MM.1S (cell line): ENCODE measurements around the gene MRPL19.

Experiments used
- DNase-seq: peaks from one replicate; pipeline ENCODE4 v3.0.0-alpha.2; 2015
- H2AFZ ChIP-seq: fragments of 300-600 bp; sonication (generic); 2 replicates; pipeline ENCODE4 v1.6.0; 2016; ENCODE audit warnings: antibody characterized with exemption, low read length
- H3F3A ChIP-seq: fragments of 300-600 bp; sonication (generic); 2 replicates; pipeline ENCODE4 v1.6.1; 2016; ENCODE audit warnings: mild to moderate bottlenecking, antibody characterized with exemption, low read length, moderate library complexity, mixed read lengths; ENCODE audit not compliant: insufficient read depth
- H3K27ac ChIP-seq: fragments of 300-600 bp; sonication (generic); 2 replicates; pipeline ENCODE4 v1.5.1; 2016; ENCODE audit warnings: mild to moderate bottlenecking, low read length
- H3K27me3 ChIP-seq: fragments of 300-600 bp; sonication (generic); replicated peaks from 2 replicates; pipeline ENCODE4 v1.6.0; 2016; ENCODE audit warnings: low read length; ENCODE audit not compliant: insufficient read depth
- H3K36me3 ChIP-seq: fragments of 300-600 bp; sonication (generic); replicated peaks from 2 replicates; pipeline ENCODE4 v1.6.1; 2016; ENCODE audit warnings: mild to moderate bottlenecking, low read length, mixed read lengths; ENCODE audit not compliant: insufficient read depth
- H3K4me1 ChIP-seq: fragments of 300-600 bp; sonication (generic); 2 replicates; pipeline ENCODE4 v1.6.1; 2016; ENCODE audit warnings: low read length, mixed read lengths
- H3K4me2 ChIP-seq: fragments of 300-600 bp; sonication (generic); 2 replicates; pipeline ENCODE4 v1.6.0; 2016; ENCODE audit warnings: low read depth, low read length
- H3K4me3 ChIP-seq: fragments of 300-600 bp; sonication (generic); 2 replicates; pipeline ENCODE4 v1.5.1; 2016; ENCODE audit warnings: low read length, mixed read lengths
- H3K79me2 ChIP-seq: fragments of 300-600 bp; sonication (generic); 2 replicates; pipeline ENCODE4 v1.6.1; 2016; ENCODE audit warnings: mixed run types, low read length, mixed read lengths
- H3K9ac ChIP-seq: fragments of 300-600 bp; sonication (generic); 2 replicates; pipeline ENCODE4 v1.6.1; 2016; ENCODE audit warnings: low read length, mixed read lengths
- H3K9me2 ChIP-seq: fragments of 300-600 bp; sonication (generic); replicated peaks from 2 replicates; pipeline ENCODE4 v1.6.1; 2016; ENCODE audit warnings: mild to moderate bottlenecking, low read length, mixed read lengths; ENCODE audit not compliant: insufficient read depth
- H3K9me3 ChIP-seq: fragments of 300-600 bp; sonication (generic); replicated peaks from 2 replicates; pipeline ENCODE4 v1.6.1; 2016; ENCODE audit warnings: mild to moderate bottlenecking, low read length, mixed read lengths; ENCODE audit not compliant: insufficient read depth
- H4K20me1 ChIP-seq: fragments of 300-600 bp; sonication (generic); 2 replicates; pipeline ENCODE4 v1.6.1; 2016; ENCODE audit warnings: mild to moderate bottlenecking, low read length, moderate library complexity, mixed read lengths; ENCODE audit not compliant: insufficient read depth
- EZH2 ChIP-seq: fragments of 300-600 bp; sonication (generic); optimal IDR thresholded peaks from 2 replicates; pipeline ENCODE3; 2017; ENCODE audit warnings: low read depth, mild to moderate bottlenecking, antibody characterized with exemption, low read length, mixed read lengths
- EZH2phosphoT487 ChIP-seq: fragments of 300-600 bp; sonication (generic); IDR thresholded peaks from 2 replicates; pipeline ENCODE4 v1.6.1; 2018; ENCODE audit warnings: antibody characterized with exemption, low read length
- TF ChIP-seq, protein P1 (sequence below): fragments of 300-600 bp; sonication (generic); IDR thresholded peaks from 2 replicates; pipeline ENCODE4 v1.5.1; 2016; ENCODE audit warnings: antibody characterized with exemption, low read length, mixed read lengths

The MRPL19 gene

DNA sequence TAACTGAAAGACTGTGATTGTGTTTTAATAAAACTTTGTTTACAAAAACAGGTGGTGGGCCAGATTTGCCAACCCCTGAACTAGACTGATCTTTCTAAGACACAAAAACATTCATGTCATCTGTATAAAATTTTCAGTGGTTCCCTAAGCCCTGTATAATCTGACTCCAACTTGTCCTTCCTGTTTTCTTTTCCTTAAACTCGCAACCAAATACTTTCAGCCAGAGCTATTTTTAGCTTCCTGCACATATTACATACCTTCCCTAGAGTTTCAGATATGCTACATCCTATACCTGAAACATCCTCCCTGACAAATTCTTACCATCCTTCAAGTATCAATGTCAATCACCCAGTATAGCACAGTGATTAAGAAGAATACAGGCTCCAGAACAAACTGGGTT is 59.3 kb downstream of the MRPL19 start:
- H3K9me2 ChIP-seq, result no peaks in the 10 kb centered on the region
- H4K20me1 ChIP-seq, result no peaks in the 10 kb centered on the region
- H3K9ac ChIP-seq, result no peak overlapping the region
- TF ChIP-seq EZH2phosphoT487 (no peak), EZH2 (no peak)
- TF ChIP-seq, protein P1, sequence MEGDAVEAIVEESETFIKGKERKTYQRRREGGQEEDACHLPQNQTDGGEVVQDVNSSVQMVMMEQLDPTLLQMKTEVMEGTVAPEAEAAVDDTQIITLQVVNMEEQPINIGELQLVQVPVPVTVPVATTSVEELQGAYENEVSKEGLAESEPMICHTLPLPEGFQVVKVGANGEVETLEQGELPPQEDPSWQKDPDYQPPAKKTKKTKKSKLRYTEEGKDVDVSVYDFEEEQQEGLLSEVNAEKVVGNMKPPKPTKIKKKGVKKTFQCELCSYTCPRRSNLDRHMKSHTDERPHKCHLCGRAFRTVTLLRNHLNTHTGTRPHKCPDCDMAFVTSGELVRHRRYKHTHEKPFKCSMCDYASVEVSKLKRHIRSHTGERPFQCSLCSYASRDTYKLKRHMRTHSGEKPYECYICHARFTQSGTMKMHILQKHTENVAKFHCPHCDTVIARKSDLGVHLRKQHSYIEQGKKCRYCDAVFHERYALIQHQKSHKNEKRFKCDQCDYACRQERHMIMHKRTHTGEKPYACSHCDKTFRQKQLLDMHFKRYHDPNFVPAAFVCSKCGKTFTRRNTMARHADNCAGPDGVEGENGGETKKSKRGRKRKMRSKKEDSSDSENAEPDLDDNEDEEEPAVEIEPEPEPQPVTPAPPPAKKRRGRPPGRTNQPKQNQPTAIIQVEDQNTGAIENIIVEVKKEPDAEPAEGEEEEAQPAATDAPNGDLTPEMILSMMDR, result no peak
- H3K9me3 ChIP-seq, result no peaks in the 10 kb centered on the region
- no peak overlapping the region for H3K27ac ChIP-seq
- H3K36me3 ChIP-seq, result no peaks in the 10 kb centered on the region
- H3K27me3 ChIP-seq, result no peaks in the 10 kb centered on the region
- no peaks in the 10 kb centered on the region for H3K79me2 ChIP-seq
- no peak overlapping the region for H3K4me2 ChIP-seq
- H3F3A ChIP-seq, result peaks cover 12% of the 10 kb centered on the region; the same call in 1 of the 2 replicates
- H3K4me1 ChIP-seq, result peaks cover 5% of the 10 kb centered on the region; the same call in 1 of the 2 replicates
- DNase-seq, result no peak
- H3K4me3 ChIP-seq, result no peak overlapping the region
- no peak overlapping the region for H2AFZ ChIP-seq

DNA sequence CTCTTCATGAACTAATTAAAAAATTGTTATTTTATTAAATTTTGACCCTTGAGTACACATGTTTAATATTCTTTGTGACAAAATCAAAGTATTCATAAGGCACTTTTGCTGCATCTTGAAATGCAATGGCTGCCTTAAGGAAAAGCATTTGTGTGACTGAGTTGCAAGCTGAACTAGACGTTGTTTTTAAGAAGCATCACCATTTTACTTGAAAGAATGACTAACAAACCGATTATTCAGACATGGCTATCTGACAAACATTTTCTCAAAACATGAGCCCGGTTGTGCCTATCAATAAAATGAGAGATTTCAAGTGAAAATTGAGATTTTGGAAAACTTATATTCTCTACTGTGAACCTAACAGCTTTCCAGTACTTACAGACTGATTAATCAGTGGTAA is 61.3 kb downstream of the MRPL19 start:
- TF ChIP-seq, protein P1, result no peak
- TF ChIP-seq EZH2phosphoT487 (no peak), EZH2 (no peak)
- Histone ChIP-seq H3K4me1 (peaks cover 5% of the 10 kb centered on the region; the same call in 1 of the 2 replicates), H4K20me1 (no peaks in the 10 kb centered on the region), H3K9me3 (no peaks in the 10 kb centered on the region), H3K9ac (no peak overlapping the region), H3K36me3 (no peaks in the 10 kb centered on the region), H3K9me2 (no peaks in the 10 kb centered on the region), H2AFZ (no peak overlapping the region), H3K4me2 (no peak overlapping the region), H3K79me2 (no peaks in the 10 kb centered on the region), H3K27ac (no peak overlapping the region), H3F3A (peaks cover 13% of the 10 kb centered on the region; the same call in 1 of the 2 replicates), H3K4me3 (no peak overlapping the region), H3K27me3 (no peaks in the 10 kb centered on the region)
- DNase-seq, result no peak

DNA sequence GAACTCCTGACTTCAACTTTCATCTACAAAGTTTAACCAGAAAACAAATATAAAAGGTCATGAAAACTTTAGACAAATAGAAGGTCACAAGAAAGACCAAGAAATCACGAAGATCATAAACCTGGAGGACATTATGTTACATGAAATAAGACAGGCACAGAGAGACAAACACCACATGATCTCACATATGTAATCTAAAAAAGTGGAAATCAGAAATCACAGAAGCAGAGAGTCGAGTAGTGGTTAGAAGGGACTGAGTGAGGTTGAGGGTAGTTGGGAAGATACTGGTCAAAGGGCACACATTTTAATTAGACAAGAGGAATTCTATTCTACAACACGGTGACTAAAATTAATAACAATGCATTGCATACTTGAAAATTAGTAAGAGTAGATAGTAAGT is 62.7 kb downstream of the MRPL19 start:
- peak overlapping the region; percentile 78; the same call in 1 of the 2 replicates for H3K4me3 ChIP-seq
- no peaks in the 10 kb centered on the region for H3K79me2 ChIP-seq
- peak overlapping the region; percentile 84 for H3K4me2 ChIP-seq
- H3F3A ChIP-seq, result peaks cover 13% of the 10 kb centered on the region; the same call in 1 of the 2 replicates
- H4K20me1 ChIP-seq, result no peaks in the 10 kb centered on the region
- TF ChIP-seq, protein P1, result no peak
- TF ChIP-seq EZH2, result no peak
- DNase-seq, result peak; percentile 6
- no peaks in the 10 kb centered on the region for H3K9me2 ChIP-seq
- no peaks in the 10 kb centered on the region for H3K9me3 ChIP-seq
- peaks cover 5% of the 10 kb centered on the region; the same call in 1 of the 2 replicates for H3K4me1 ChIP-seq
- no peaks in the 10 kb centered on the region for H3K36me3 ChIP-seq
- H3K27ac ChIP-seq, result no peak overlapping the region
- no peak overlapping the region for H2AFZ ChIP-seq
- no peak overlapping the region for H3K9ac ChIP-seq
- H3K27me3 ChIP-seq, result no peaks in the 10 kb centered on the region
